Spleen (tissue), 11 donors: ENCODE measurements around the gene EVA1A. TPM values are rescaled to one million over a fixed set of nuclear protein-coding genes. Genes with fewer than 3 reads are reported as not detected.

Experiments used
- DNase-seq: peaks from one replicate; pipeline ENCODE4 v3.0.0-alpha.2; 2020
- H3K27ac ChIP-seq, 8 donors: fragments of 200-600 bp; sonication (generic) in 7 of 8; 1 replicate in 4 of 8; 2 replicates in 4 of 8; pipeline versions ENCODE4 v1.5.0 to v1.8.0; 2016 to 2021; ENCODE audit warnings: inconsistent platforms in 4 of 8, mild to moderate bottlenecking in 4 of 8, moderate library complexity in 1 of 8
- H3K27me3 ChIP-seq, 7 donors: fragments of 200-600 bp; sonication (generic) in 6 of 7; replicated peaks in 1 of 7; 1 replicate in 4 of 7; 2 replicates in 3 of 7; pipeline versions ENCODE4 v1.5.0 to v1.8.0; 2016 to 2021; ENCODE audit warnings: inconsistent platforms in 3 of 7, mild to moderate bottlenecking in 1 of 7
- H3K36me3 ChIP-seq, 6 donors: fragments of 200-600 bp; sonication (generic) in 5 of 6; 1 replicate in 4 of 6; 2 replicates in 2 of 6; pipeline versions ENCODE4 v1.5.0 to v1.8.0; 2016 to 2021; ENCODE audit warnings: inconsistent platforms in 2 of 6
- H3K4me1 ChIP-seq, 6 donors: fragments of 200-600 bp; sonication (generic) in 5 of 6; 1 replicate in 3 of 6; 2 replicates in 3 of 6; pipeline versions ENCODE4 v1.5.0 to v1.8.0; 2016 to 2021; ENCODE audit warnings: inconsistent platforms in 3 of 6
- H3K4me3 ChIP-seq, 8 donors: fragments of 200-600 bp; sonication (generic) in 7 of 8; 1 replicate in 4 of 8; 2 replicates in 4 of 8; pipeline versions ENCODE4 v1.5.0 to v1.8.0; 2016 to 2021; ENCODE audit warnings: inconsistent platforms in 4 of 8, mild to moderate bottlenecking in 4 of 8, moderate library complexity in 2 of 8
- H3K9me3 ChIP-seq, 8 donors: fragments of 200-600 bp; sonication (generic) in 7 of 8; 1 replicate in 4 of 8; 2 replicates in 4 of 8; pipeline versions ENCODE4 v1.5.0 to v1.8.0; 2016 to 2021; ENCODE audit warnings: inconsistent platforms in 4 of 8
- POLR2A ChIP-seq, 3 donors: fragments of 450-650 bp; IDR thresholded peaks; one replicate each; pipeline ENCODE4 v1.5.1; 2017; ENCODE audit warnings: antibody characterized with exemption in 3 of 3, mild to moderate bottlenecking in 1 of 3
- POLR2AphosphoS5 ChIP-seq, 3 donors: sonication (generic); formaldehyde crosslinking; IDR thresholded peaks; one replicate each; pipeline ENCODE4 v1.5.1; 2017; ENCODE audit warnings: antibody characterized with exemption in 3 of 3
- WGBS, 5 donors: extraction: QIAGEN DNeasy Blood & Tissue Kit in 3 of 5; methylation state at CpG; one replicate each; pipeline versions ENCODE4 v1.1.5 to v1.1.7; 2013 to 2018; 5-methylcytosine and 5-hydroxymethylcytosine counted together
- intact Hi-C: fragments of 100-400 bp; cut with DNase I; formaldehyde crosslinking; loops from one replicate; pipeline ENCODE4 v1.15.0; 2023; ENCODE audit warnings: low total_unique reads
- polyA plus RNA-seq, 3 donors: library from polyadenylated mRNA; stranded (reverse); fragments of 200-250 nt; gene quantifications; one replicate each; pipeline ENCODE4 v1.2.1, GENCODE V29; 2013
- total RNA-seq, 7 donors: library from RNA; depleted of rRNA in 3 of 7; stranded (reverse); fragments of >200 nt in 3 of 7; fragmentation: NEBNext Ultra II Directional in 4 of 7; extraction: Animal tissue kit (Norgen Biotek cat#: 25700) in 4 of 7; gene quantifications; one replicate each; pipeline versions ENCODE4 v1.1.0 to v1.2.1, GENCODE V29; 2016 to 2021
- TF ChIP-seq, protein P1 (sequence below), 11 experiments: fragments of 200-600 bp in 7 of 11; fragments of 450-650 bp in 4 of 11; sonication (generic) in 4 of 11; IDR thresholded peaks in 8 of 11; conservative IDR thresholded peaks in 3 of 11; 1 replicate in 7 of 11; 2 replicates in 4 of 11; pipeline versions ENCODE4 v1.4.0 to v1.8.0; 2016 to 2021; ENCODE audit warnings: antibody characterized with exemption in 11 of 11, inconsistent platforms in 4 of 11, mild to moderate bottlenecking in 1 of 11
- donor health status: healthy with polysubstance abuse.
- donor health status: DM: no; HTN: no; CAD: no; lungs with moderate emphysema.
- donor health status: DM: no; HTN: no; CAD: no.
- donor health status: Bipolar disorder and iron deficiency.
- donor health status: healthy.
- donor health status: DM: no; HTN: no; CAD: no.
- donor health status: DM: yes; HTN: yes; CAD: no.

EVA1A gene
- total and polyA plus RNA-seq, 10 donors, result 6.2 to 30.3 (median 14.4) TPM

GRCh38 chr2:75528221-75528977 is 32.3 kb downstream of the EVA1A start:
- intact Hi-C loops, result no loop called here
- no peaks in the 10 kb centered on the region for H3K9me3 ChIP-seq
- TF ChIP-seq POLR2A (IDR thresholded peaks at IDR 0.05) (no peak), POLR2AphosphoS5 (IDR thresholded peaks at IDR 0.05) (no peak)
- 61 to 85% (median 83%) methylated on average over 4 to 5 of the region's 5 CpGs for WGBS, 5 donors
- H3K4me3 ChIP-seq, result no peak overlapping the region
- no peaks in the 10 kb centered on the region for H3K36me3 ChIP-seq
- peaks cover 0 to 15% (median 0%) of the 10 kb centered on the region in 7 donors for H3K27me3 ChIP-seq
- H3K4me1 ChIP-seq, result no peaks in the 10 kb centered on the region
- no peak overlapping the region for H3K27ac ChIP-seq
- no peak for DNase-seq

DNA sequence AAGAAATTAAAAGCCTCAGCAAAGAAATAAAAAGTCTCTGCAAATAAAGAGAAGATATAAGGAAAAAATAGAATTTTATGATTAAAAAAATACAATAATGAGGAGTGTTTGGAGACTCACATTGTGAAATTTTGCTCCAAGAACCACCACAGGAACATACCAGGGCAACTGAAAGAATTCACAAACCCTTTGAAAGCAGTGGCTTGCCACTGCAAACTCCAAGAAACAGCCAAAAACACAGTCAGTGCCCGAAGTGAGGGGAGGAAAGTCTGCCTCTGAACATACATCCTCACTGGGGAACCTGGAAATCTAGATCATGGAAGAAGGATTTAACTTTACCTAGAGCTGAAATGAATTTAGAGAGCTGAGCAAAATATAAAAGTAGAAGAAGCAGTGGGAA is 33.1 kb downstream of the EVA1A start:
- DNase-seq, result no peak
- 60 to 89% (median 79%) methylated on average over 1 of the region's 1 CpG for WGBS, 5 donors

DNA sequence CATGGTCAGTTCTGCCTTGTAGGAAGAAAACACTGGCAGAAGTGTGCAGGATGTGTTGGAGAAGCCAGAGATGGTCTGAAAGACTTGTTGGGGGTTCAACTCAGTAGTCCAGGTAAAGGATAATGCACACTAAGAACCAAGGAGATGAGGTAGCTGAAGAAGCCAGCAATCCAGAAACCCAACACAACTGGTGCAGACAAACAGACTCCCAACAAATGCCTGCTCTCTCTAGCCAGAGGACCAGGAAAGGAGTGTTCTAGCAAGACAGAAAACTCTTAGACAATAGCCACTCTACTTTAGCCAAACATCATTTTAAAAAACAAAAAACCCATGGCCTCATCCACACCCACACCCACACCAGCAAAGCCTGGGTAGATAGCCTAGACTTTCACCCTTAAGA is 33.9 kb downstream of the EVA1A start:
- Histone ChIP-seq H3K4me1 (no peaks in the 10 kb centered on the region), H3K36me3 (no peaks in the 10 kb centered on the region), H3K4me3 (no peak overlapping the region), H3K27ac (no peak overlapping the region), H3K27me3 (peaks cover 0 to 15% (median 0%) of the 10 kb centered on the region in 7 donors), H3K9me3 (no peaks in the 10 kb centered on the region)
- DNase-seq, result no peak
- no peak for TF ChIP-seq POLR2A (IDR thresholded peaks at IDR 0.05)
- TF ChIP-seq, protein P1, sequence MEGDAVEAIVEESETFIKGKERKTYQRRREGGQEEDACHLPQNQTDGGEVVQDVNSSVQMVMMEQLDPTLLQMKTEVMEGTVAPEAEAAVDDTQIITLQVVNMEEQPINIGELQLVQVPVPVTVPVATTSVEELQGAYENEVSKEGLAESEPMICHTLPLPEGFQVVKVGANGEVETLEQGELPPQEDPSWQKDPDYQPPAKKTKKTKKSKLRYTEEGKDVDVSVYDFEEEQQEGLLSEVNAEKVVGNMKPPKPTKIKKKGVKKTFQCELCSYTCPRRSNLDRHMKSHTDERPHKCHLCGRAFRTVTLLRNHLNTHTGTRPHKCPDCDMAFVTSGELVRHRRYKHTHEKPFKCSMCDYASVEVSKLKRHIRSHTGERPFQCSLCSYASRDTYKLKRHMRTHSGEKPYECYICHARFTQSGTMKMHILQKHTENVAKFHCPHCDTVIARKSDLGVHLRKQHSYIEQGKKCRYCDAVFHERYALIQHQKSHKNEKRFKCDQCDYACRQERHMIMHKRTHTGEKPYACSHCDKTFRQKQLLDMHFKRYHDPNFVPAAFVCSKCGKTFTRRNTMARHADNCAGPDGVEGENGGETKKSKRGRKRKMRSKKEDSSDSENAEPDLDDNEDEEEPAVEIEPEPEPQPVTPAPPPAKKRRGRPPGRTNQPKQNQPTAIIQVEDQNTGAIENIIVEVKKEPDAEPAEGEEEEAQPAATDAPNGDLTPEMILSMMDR (IDR thresholded peaks at IDR 0.05 in 8 of 11, conservative IDR thresholded peaks at IDR 0.05 in 3 of 11), result no peak
- no peak for TF ChIP-seq POLR2AphosphoS5 (IDR thresholded peaks at IDR 0.05)
- intact Hi-C loops, result no loop called here

More for the DNA sequence above, 33.1 kb downstream of the EVA1A start:
- no peak overlapping the region for H3K27ac ChIP-seq
- H3K4me1 ChIP-seq, result no peaks in the 10 kb centered on the region
- no peak for TF ChIP-seq POLR2AphosphoS5 (IDR thresholded peaks at IDR 0.05)
- TF ChIP-seq POLR2A (IDR thresholded peaks at IDR 0.05), result no peak
- TF ChIP-seq, protein P1 (IDR thresholded peaks at IDR 0.05 in 8 of 11, conservative IDR thresholded peaks at IDR 0.05 in 3 of 11), result no peak
- H3K27me3 ChIP-seq, result peaks cover 0 to 15% (median 0%) of the 10 kb centered on the region in 7 donors
- intact Hi-C loops, result no loop called here
- no peak overlapping the region for H3K4me3 ChIP-seq
- no peaks in the 10 kb centered on the region for H3K9me3 ChIP-seq
- H3K36me3 ChIP-seq, result no peaks in the 10 kb centered on the region

DNA sequence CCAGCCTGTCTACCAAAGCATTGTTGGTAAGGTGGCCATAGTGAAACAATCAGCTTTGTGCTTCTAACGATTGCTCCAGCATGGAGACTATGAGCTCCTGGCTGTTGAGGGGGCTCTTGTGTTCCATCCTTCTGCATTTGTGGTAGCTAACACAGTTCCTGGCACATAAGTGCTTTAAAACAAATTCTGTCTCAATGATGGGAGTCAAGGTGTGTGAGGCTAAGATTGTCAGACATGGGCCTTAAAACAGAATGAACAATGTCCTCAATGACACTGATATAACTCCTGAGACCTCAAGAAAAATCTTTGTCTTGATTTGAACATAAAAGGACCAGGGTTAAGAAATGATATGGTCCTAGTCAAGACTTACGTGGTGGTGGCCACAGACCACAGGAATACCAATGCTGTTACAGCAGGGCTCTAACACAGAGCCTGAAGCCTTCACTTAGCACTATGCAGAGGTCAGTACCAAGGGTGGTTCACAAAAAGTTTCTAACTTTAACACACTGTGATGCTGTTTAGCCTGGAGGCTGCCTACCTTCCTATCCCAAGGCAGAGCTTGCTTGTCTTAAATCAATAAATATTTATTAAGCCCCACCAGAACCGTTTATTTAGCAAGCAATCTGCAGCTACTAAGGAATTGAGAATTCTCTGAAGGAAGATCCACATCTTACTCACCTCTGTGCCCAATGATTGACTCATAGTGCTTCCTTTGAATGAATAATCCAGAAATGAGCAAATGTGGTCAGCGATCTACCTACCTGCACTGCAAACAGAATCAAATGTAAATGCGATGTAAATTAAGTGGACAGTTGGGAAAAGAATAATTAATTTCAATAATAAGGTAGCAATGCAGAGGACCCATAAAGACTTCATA is 35.1 kb downstream of the EVA1A start:
- DNase-seq, result no peak
- Histone ChIP-seq H3K27ac (no peak overlapping the region), H3K4me3 (no peak overlapping the region), H3K4me1 (no peaks in the 10 kb centered on the region), H3K36me3 (no peaks in the 10 kb centered on the region), H3K9me3 (no peaks in the 10 kb centered on the region), H3K27me3 (peaks cover 0 to 15% (median 0%) of the 10 kb centered on the region in 7 donors)
- WGBS, 5 donors, result 70 to 92% (median 78%) methylated on average over 5 of the region's 5 CpGs
- intact Hi-C loops, result no loop called here
- TF ChIP-seq, protein P1 (IDR thresholded peaks at IDR 0.05 in 8 of 11, conservative IDR thresholded peaks at IDR 0.05 in 3 of 11), result no peak
- TF ChIP-seq POLR2A (IDR thresholded peaks at IDR 0.05), result no peak
- TF ChIP-seq POLR2AphosphoS5 (IDR thresholded peaks at IDR 0.05), result no peak
